GM18508 (cell line): ENCODE results near the gene IFRD1.

Experiments
- ATAC-seq: cut with Tn5 transposase; IDR thresholded peaks from one replicate; pipeline ENCODE4 v1.9.1; 2021; ENCODE audit warnings: moderate number of reproducible peaks; ENCODE audit not compliant: insufficient read depth, unreplicated experiment

The IFRD1 gene

GRCh38 chr7:112449902-112450806, at the start of gene IFRD1:
Gene IFRD1 (plus strand): TSS chr7:112450460. CDS start chr7:112450689, 229 bp downstream.
- peak; percentile 63 for ATAC-seq

GRCh38 chr7:112404321-112404720, 45.9 kb upstream of the IFRD1 start:
- ATAC-seq = no peak

- ATAC-seq = no peak
Observed at GRCh38 chr7:112405286-112405685, 45.0 kb upstream of the IFRD1 start.

GRCh38 chr7:112407261-112407660, 43.0 kb upstream of the IFRD1 start:
- ATAC-seq = no peak

GRCh38 chr7:112410092-112410491, 40.2 kb upstream of the IFRD1 start:
- no peak for ATAC-seq

GRCh38 chr7:112411186-112411795, 39.0 kb upstream of the IFRD1 start:
- ATAC-seq = no peak

- no peak for ATAC-seq
Observed at GRCh38 chr7:112414855-112415490, 35.3 kb upstream of the IFRD1 start.

GRCh38 chr7:112416127-112416526, 34.1 kb upstream of the IFRD1 start:
- ATAC-seq = no peak

- ATAC-seq = no peak
Observed at GRCh38 chr7:112419543-112420130, 30.6 kb upstream of the IFRD1 start.

GRCh38 chr7:112420236-112420861, 29.9 kb upstream of the IFRD1 start:
- ATAC-seq = no peak

- ATAC-seq = no peak
Observed at GRCh38 chr7:112421666-112422486, 28.4 kb upstream of the IFRD1 start.

- ATAC-seq = no peak
Observed at GRCh38 chr7:112422842-112423496, 27.3 kb upstream of the IFRD1 start.

- ATAC-seq = no peak
Observed at GRCh38 chr7:112423987-112424386, 26.3 kb upstream of the IFRD1 start.

GRCh38 chr7:112427984-112428383, 22.3 kb upstream of the IFRD1 start:
- no peak for ATAC-seq

GRCh38 chr7:112428715-112429114, 21.5 kb upstream of the IFRD1 start:
- ATAC-seq = no peak

GRCh38 chr7:112430649-112431048, 19.6 kb upstream of the IFRD1 start:
- ATAC-seq = no peak

- no peak for ATAC-seq
Observed at GRCh38 chr7:112431803-112432202, 18.5 kb upstream of the IFRD1 start.

GRCh38 chr7:112433289-112433688, 17.0 kb upstream of the IFRD1 start:
- ATAC-seq = no peak

GRCh38 chr7:112437072-112437471, 13.2 kb upstream of the IFRD1 start:
- ATAC-seq = no peak
